Nephron (organoid): ENCODE results near the gene KIF4A.
"Not testable (repeated sequence)": the region's sequence is repeated elsewhere in the genome, so short reads cannot be mapped to it uniquely, and the experiment has no call there.

ENCODE experiments used
- H3K27ac Mint-ChIP-seq, 3 experiments: 2 replicates each; pipeline ENCODE4 v1.8.0; 2020; ENCODE audit warnings: mixed read lengths in 3 of 3, mild to moderate bottlenecking in 2 of 3, moderate library complexity in 1 of 3
- H3K27me3 Mint-ChIP-seq: 2 replicates; pipeline ENCODE4 v1.8.0; 2021; ENCODE audit warnings: low read depth, mild to moderate bottlenecking, moderate library complexity, mixed read lengths
- H3K36me3 Mint-ChIP-seq: 2 replicates; pipeline ENCODE4 v1.8.0; 2020; ENCODE audit warnings: low read depth, mixed read lengths
- H3K4me1 Mint-ChIP-seq: 2 replicates; pipeline ENCODE4 v1.8.0; 2020; ENCODE audit warnings: mixed read lengths
- H3K4me3 Mint-ChIP-seq, 3 experiments: 2 replicates each; pipeline ENCODE4 v1.8.0; 2020; ENCODE audit warnings: mild to moderate bottlenecking in 3 of 3, mixed read lengths in 3 of 3, moderate library complexity in 2 of 3
- H3K9me3 Mint-ChIP-seq: 2 replicates; pipeline ENCODE4 v1.8.0; 2020; ENCODE audit warnings: mixed read lengths
- CTCF ChIP-seq, 3 experiments: fragments of 200-600 bp; sonication (generic); IDR thresholded peaks; one replicate each; pipeline ENCODE4 v1.5.0; 2021; ENCODE audit warnings: antibody characterized with exemption in 3 of 3; ENCODE audit not compliant: unreplicated experiment in 3 of 3

The KIF4A gene

GRCh38 chrX:70332600-70332999, 42.7 kb downstream of the KIF4A start:
- Mint-ChIP-seq H3K4me3 (no peak overlapping the region), H3K9me3 (no peaks in the 10 kb centered on the region)

GRCh38 chrX:70336767-70337166, 46.9 kb downstream of the KIF4A start:
- Mint-ChIP-seq H3K4me3 (no peak overlapping the region), H3K36me3 (peaks cover 6% of the 10 kb centered on the region), H3K9me3 (no peaks in the 10 kb centered on the region), H3K27me3 (no peaks in the 10 kb centered on the region), H3K27ac (no peak overlapping the region), H3K4me1 (no peaks in the 10 kb centered on the region)
- no peak for TF ChIP-seq CTCF (IDR thresholded peaks at IDR 0.05; ENCODE audit: unreplicated experiment in 3 of 3)

More at GRCh38 chrX:70332600-70332999, 42.7 kb downstream of the KIF4A start:
- H3K36me3 Mint-ChIP-seq, result peaks cover 9% of the 10 kb centered on the region
- H3K27ac Mint-ChIP-seq, result no peak overlapping the region
- H3K27me3 Mint-ChIP-seq, result no peaks in the 10 kb centered on the region
- no peak for TF ChIP-seq CTCF (IDR thresholded peaks at IDR 0.05; ENCODE audit: unreplicated experiment in 3 of 3)
- H3K4me1 Mint-ChIP-seq, result no peaks in the 10 kb centered on the region

- TF ChIP-seq CTCF (IDR thresholded peaks at IDR 0.05; ENCODE audit: unreplicated experiment in 3 of 3), result no peak
- Mint-ChIP-seq H3K9me3 (no peaks in the 10 kb centered on the region), H3K36me3 (peaks cover 10% of the 10 kb centered on the region), H3K27ac (no peak overlapping the region), H3K4me3 (no peak overlapping the region), H3K27me3 (no peaks in the 10 kb centered on the region), H3K4me1 (no peaks in the 10 kb centered on the region)
Measured at GRCh38 chrX:70338290-70338689, 48.4 kb downstream of the KIF4A start.

GRCh38 chrX:70343435-70343834, 53.5 kb downstream of the KIF4A start:
- no peaks in the 10 kb centered on the region for H3K4me1 Mint-ChIP-seq
- no peak overlapping the region for H3K4me3 Mint-ChIP-seq
- no peak overlapping the region for H3K27ac Mint-ChIP-seq
- no peaks in the 10 kb centered on the region for H3K27me3 Mint-ChIP-seq
- peaks cover 40% of the 10 kb centered on the region for H3K36me3 Mint-ChIP-seq
- peaks cover 14% of the 10 kb centered on the region for H3K9me3 Mint-ChIP-seq
- TF ChIP-seq CTCF (IDR thresholded peaks at IDR 0.05; ENCODE audit: unreplicated experiment in 3 of 3), result no peak

- peaks cover 57% of the 10 kb centered on the region for H3K36me3 Mint-ChIP-seq
- H3K27ac Mint-ChIP-seq, result no peak overlapping the region
- H3K4me1 Mint-ChIP-seq, result no peaks in the 10 kb centered on the region
- H3K9me3 Mint-ChIP-seq, result peaks cover 22% of the 10 kb centered on the region
- H3K27me3 Mint-ChIP-seq, result no peaks in the 10 kb centered on the region
- no peak for TF ChIP-seq CTCF (IDR thresholded peaks at IDR 0.05; ENCODE audit: unreplicated experiment in 3 of 3)
- H3K4me3 Mint-ChIP-seq, result no peak overlapping the region
Measured at GRCh38 chrX:70346418-70347070, 56.6 kb downstream of the KIF4A start.

DNA sequence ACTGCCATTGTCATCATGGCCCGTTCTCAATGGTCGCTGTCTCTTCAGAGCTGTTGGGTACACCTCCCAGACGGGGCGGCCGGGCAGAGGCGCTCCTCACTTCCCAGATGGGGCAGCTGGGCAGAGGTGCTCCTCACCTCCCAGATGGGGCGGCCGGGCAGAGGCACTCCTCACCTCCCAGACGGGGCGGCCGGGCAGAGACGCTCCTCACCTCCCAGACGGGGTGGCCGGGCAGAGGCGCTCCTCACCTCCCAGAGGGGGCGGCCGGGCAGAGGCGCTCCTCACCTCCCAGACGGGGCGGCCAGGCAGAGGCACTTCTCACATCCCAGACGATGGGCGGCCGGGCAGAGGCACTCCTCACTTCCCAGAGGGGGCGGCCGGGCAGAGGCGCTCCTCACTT, 58.9 kb downstream of the KIF4A start:
- not testable (repeated sequence) for H3K4me3 Mint-ChIP-seq, H3K27ac Mint-ChIP-seq, H3K27me3 Mint-ChIP-seq
- H3K36me3 Mint-ChIP-seq, result peaks cover 51% of the 10 kb centered on the region
- H3K4me1 Mint-ChIP-seq, result peaks cover 12% of the 10 kb centered on the region
- H3K9me3 Mint-ChIP-seq, result peaks cover 26% of the 10 kb centered on the region

DNA sequence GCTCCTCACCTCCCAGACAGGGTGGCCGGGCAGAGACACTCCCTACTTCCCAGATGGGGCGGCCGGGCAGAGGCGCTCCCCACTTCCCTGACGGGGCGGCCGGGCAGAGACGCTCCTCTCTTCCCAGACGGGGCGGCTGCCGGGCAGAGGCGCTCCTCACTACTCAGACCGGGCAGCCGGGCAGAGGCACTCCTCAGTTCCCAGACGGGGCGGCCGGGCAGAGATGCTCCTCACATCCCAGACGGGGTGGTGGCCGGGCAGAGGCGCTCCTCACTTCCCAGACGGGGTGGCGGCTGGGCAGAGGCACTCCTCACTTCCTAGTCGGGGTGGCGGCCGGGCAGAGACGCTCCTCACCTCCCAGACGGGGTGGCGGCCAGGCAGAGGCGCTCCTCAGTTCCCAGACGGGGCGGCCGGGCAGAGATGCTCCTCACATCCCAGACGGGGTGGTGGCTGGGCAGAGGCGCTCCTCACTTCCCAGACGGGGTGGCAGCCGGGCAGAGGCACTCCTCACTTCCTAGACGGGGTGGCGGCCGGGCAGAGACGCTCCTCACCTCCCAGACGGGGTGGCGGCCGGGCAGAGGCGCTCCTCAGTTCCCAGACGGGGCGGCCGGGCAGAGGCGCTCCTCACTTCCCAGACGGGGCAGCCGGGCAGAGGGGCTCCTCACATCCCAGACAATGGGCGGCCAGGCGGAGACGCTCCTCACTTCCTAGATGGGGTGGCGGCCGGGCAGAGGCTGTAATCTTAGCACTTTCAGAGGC, 59.6 kb downstream of the KIF4A start:
- H3K27me3 Mint-ChIP-seq, H3K4me3 Mint-ChIP-seq, H3K27ac Mint-ChIP-seq: not testable (repeated sequence)
- Mint-ChIP-seq H3K9me3 (peaks cover 26% of the 10 kb centered on the region), H3K4me1 (peaks cover 16% of the 10 kb centered on the region), H3K36me3 (peaks cover 53% of the 10 kb centered on the region)
